ENCODE results near the gene CHMP4A.

GRCh38 chr14:24188251-24189058, 24.8 kb downstream of the CHMP4A start, which contains the start of gene IPO4:
- TF ChIP-seq POLR2A (conservative IDR thresholded peaks at IDR 0.05) (peak; percentile 88), SETDB1 (IDR thresholded peaks at IDR 0.05; ENCODE audit: low read length) (no peak), ZNF274 (IDR thresholded peaks at IDR 0.05; ENCODE audit: borderline replicate concordance, low read depth, low read length) (no peak), ZNF232 (CRISPR knock-in tag; IDR thresholded peaks at IDR 0.05) (no peak)

Data from K562 (cell line).